ENCODE results near the gene KRT34. TPM values are rescaled to one million over a fixed set of nuclear protein-coding genes. Genes with fewer than 3 reads are reported as not detected.

KRT34 gene
- polyA plus RNA-seq, 1 donor from 2014 or later: not detected

DNA sequence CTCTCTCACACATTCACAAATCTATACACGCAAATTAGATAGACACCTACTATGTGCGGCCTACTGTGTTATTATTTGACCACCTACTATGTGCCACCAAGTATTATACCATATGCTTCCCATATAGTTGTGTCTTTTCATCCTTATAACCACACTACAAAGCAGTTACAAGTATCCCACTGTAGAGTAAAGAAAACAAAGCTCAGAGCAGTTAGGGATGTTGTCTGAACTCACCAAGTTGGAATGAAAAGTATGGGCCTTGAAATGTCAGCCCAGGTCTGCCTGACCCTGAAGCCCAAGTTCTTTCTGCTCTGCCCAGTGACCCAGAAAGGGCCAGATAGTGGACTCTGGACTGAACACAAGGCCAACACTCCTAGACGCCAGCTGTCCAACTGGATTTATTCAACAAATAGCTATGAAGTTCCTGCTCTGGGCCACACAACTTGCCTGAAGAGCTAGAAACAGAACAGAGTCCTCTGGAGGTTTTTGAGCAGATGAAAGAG is 33.8 kb upstream of the KRT34 start:
- Histone ChIP-seq H3K9me3 (ENCODE audit: low read length) (no peaks in the 10 kb centered on the region), H3K27me3 (ENCODE audit: insufficient read depth, low read depth, low read length) (no peaks in the 10 kb centered on the region), H3K9ac (ENCODE audit: low read length) (no peak overlapping the region), H3K27ac (ENCODE audit: low read length) (no peak overlapping the region), H3K79me2 (replicated peaks; ENCODE audit: insufficient read depth, low read length) (no peaks in the 10 kb centered on the region), H3K36me3 (ENCODE audit: insufficient read depth, low read length) (no peaks in the 10 kb centered on the region), H3K4me2 (ENCODE audit: low read length) (no peak overlapping the region), H3F3A (ENCODE audit: insufficient read depth, low read length, poor library complexity, severe bottlenecking) (no peaks in the 10 kb centered on the region), H3K9me2 (ENCODE audit: insufficient read depth, low read length) (no peaks in the 10 kb centered on the region), H3K4me3 (ENCODE audit: low read length) (no peak overlapping the region), H2AFZ (ENCODE audit: low read depth, low read length) (no peak overlapping the region), H4K20me1 (ENCODE audit: insufficient read depth) (no peaks in the 10 kb centered on the region)
- no peak for TF ChIP-seq TAF1 (IDR thresholded peaks at IDR 0.05; ENCODE audit: low read depth)
- TF ChIP-seq, protein P1, sequence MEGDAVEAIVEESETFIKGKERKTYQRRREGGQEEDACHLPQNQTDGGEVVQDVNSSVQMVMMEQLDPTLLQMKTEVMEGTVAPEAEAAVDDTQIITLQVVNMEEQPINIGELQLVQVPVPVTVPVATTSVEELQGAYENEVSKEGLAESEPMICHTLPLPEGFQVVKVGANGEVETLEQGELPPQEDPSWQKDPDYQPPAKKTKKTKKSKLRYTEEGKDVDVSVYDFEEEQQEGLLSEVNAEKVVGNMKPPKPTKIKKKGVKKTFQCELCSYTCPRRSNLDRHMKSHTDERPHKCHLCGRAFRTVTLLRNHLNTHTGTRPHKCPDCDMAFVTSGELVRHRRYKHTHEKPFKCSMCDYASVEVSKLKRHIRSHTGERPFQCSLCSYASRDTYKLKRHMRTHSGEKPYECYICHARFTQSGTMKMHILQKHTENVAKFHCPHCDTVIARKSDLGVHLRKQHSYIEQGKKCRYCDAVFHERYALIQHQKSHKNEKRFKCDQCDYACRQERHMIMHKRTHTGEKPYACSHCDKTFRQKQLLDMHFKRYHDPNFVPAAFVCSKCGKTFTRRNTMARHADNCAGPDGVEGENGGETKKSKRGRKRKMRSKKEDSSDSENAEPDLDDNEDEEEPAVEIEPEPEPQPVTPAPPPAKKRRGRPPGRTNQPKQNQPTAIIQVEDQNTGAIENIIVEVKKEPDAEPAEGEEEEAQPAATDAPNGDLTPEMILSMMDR (IDR thresholded peaks at IDR 0.05; ENCODE audit: poor library complexity, severe bottlenecking): no peak
- TF ChIP-seq, protein P2, sequence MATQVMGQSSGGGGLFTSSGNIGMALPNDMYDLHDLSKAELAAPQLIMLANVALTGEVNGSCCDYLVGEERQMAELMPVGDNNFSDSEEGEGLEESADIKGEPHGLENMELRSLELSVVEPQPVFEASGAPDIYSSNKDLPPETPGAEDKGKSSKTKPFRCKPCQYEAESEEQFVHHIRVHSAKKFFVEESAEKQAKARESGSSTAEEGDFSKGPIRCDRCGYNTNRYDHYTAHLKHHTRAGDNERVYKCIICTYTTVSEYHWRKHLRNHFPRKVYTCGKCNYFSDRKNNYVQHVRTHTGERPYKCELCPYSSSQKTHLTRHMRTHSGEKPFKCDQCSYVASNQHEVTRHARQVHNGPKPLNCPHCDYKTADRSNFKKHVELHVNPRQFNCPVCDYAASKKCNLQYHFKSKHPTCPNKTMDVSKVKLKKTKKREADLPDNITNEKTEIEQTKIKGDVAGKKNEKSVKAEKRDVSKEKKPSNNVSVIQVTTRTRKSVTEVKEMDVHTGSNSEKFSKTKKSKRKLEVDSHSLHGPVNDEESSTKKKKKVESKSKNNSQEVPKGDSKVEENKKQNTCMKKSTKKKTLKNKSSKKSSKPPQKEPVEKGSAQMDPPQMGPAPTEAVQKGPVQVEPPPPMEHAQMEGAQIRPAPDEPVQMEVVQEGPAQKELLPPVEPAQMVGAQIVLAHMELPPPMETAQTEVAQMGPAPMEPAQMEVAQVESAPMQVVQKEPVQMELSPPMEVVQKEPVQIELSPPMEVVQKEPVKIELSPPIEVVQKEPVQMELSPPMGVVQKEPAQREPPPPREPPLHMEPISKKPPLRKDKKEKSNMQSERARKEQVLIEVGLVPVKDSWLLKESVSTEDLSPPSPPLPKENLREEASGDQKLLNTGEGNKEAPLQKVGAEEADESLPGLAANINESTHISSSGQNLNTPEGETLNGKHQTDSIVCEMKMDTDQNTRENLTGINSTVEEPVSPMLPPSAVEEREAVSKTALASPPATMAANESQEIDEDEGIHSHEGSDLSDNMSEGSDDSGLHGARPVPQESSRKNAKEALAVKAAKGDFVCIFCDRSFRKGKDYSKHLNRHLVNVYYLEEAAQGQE (IDR thresholded peaks at IDR 0.05; ENCODE audit: borderline replicate concordance): no peak

DNA sequence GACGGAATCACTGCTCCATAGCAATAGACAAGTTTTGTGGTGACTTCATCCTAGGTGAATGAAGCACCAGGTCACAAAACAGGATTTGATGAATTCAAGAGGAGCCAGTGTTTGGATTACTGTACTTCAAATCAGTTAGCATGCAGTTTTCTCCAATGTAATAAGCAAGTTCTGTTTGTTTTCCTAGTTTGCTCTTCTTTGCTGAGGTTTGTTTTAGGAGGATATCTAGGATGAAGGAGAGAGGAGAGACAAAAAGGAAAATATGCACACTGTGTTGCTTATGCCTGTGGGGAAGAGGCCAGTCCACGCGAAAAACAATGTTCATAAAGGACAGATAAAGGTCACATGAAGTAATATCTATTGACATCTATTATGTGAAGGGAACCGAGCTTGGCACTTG is 33.3 kb upstream of the KRT34 start:
- no peak overlapping the region for H3K27ac ChIP-seq (ENCODE audit: low read length)
- H3K4me3 ChIP-seq (ENCODE audit: low read length): no peak overlapping the region
- H2AFZ ChIP-seq (ENCODE audit: low read depth, low read length): no peak overlapping the region
- no peak overlapping the region for H3K4me2 ChIP-seq (ENCODE audit: low read length)
- H3K36me3 ChIP-seq (ENCODE audit: insufficient read depth, low read length): no peaks in the 10 kb centered on the region
- H3K79me2 ChIP-seq (replicated peaks; ENCODE audit: insufficient read depth, low read length): no peaks in the 10 kb centered on the region
- no peak overlapping the region for H3K9ac ChIP-seq (ENCODE audit: low read length)
- H3K27me3 ChIP-seq (ENCODE audit: insufficient read depth, low read depth, low read length): no peaks in the 10 kb centered on the region
- H4K20me1 ChIP-seq (ENCODE audit: insufficient read depth): no peaks in the 10 kb centered on the region
- H3F3A ChIP-seq (ENCODE audit: insufficient read depth, low read length, poor library complexity, severe bottlenecking): no peaks in the 10 kb centered on the region
- no peaks in the 10 kb centered on the region for H3K9me3 ChIP-seq (ENCODE audit: low read length)
- H3K9me2 ChIP-seq (ENCODE audit: insufficient read depth, low read length): no peaks in the 10 kb centered on the region
- TF ChIP-seq RAD21 (conservative IDR thresholded peaks at IDR 0.05): no peak
- no peak for TF ChIP-seq MXI1 (conservative IDR thresholded peaks at IDR 0.05; ENCODE audit: poor library complexity, severe bottlenecking)
- TF ChIP-seq EP300 (conservative IDR thresholded peaks at IDR 0.05; ENCODE audit: poor library complexity, severe bottlenecking): no peak
- no peak for TF ChIP-seq POLR2AphosphoS5 (IDR thresholded peaks at IDR 0.05)
- TF ChIP-seq, protein P2 (IDR thresholded peaks at IDR 0.05; ENCODE audit: borderline replicate concordance): no peak
- no peak for TF ChIP-seq SMC3 (conservative IDR thresholded peaks at IDR 0.05; ENCODE audit: poor library complexity)
- TF ChIP-seq, protein P1 (IDR thresholded peaks at IDR 0.05; ENCODE audit: poor library complexity, severe bottlenecking): no peak
- TF ChIP-seq TAF1 (IDR thresholded peaks at IDR 0.05; ENCODE audit: low read depth): no peak
- no peak for TF ChIP-seq EZH2 (IDR thresholded peaks at IDR 0.05; ENCODE audit: borderline replicate concordance, insufficient read depth, low read length, poor library complexity, severe bottlenecking)
